Cardiac muscle cell (in vitro differentiated cells and primary cell): ENCODE results near the gene APIP. TPM values are rescaled to one million over a fixed set of nuclear protein-coding genes. Genes with fewer than 3 reads are reported as not detected.

Source experiments
- DNase-seq, 2 donors: peaks; one replicate each; pipeline versions ENCODE4 v3.0.0 to v3.0.0-alpha.2; 2010 to 2017; ENCODE audit warnings: low read depth in 1 of 2, low spot score in 1 of 2
- H3K27ac ChIP-seq: fragments of 200-600 bp; sonication (generic); 2 replicates; pipeline ENCODE4 v1.5.1; 2016
- H3K27me3 ChIP-seq: fragments of 200-600 bp; sonication (generic); 2 replicates; pipeline ENCODE4 v1.6.0; 2016; ENCODE audit warnings: control low read depth
- H3K36me3 ChIP-seq: fragments of 200-600 bp; sonication (generic); 2 replicates; pipeline ENCODE4 v1.5.1; 2016; ENCODE audit warnings: control low read depth
- H3K4me1 ChIP-seq: fragments of 200-600 bp; sonication (generic); 2 replicates; pipeline ENCODE4 v1.8.1; 2017; ENCODE audit warnings: low read depth, mild to moderate bottlenecking, mixed run types
- H3K4me3 ChIP-seq: fragments of 200-600 bp; sonication (generic); 2 replicates; pipeline ENCODE4 v1.5.1; 2016; ENCODE audit warnings: mild to moderate bottlenecking
- H3K9me3 ChIP-seq: fragments of 200-600 bp; sonication (generic); 2 replicates; pipeline ENCODE4 v1.5.1; 2017; ENCODE audit warnings: low read depth, mild to moderate bottlenecking, control low read depth
- polyA plus RNA-seq: library from polyadenylated mRNA; unstranded; fragments of >200 nt; fragmentation: Nextera tagmentation; extraction: Ambion mirVana; gene quantifications from 2 replicates; pipeline ENCODE4 v1.2.1, GENCODE V29; 2016
- total RNA-seq: library from RNA; depleted of rRNA; stranded (reverse); fragments of >200 nt; gene quantifications from 2 replicates; pipeline ENCODE4 v1.2.3, GENCODE V29; 2016
- TF ChIP-seq, protein P1 (sequence below): IDR thresholded peaks from 2 replicates; pipeline ENCODE4 v1.5.1; 2012; ENCODE audit warnings: low read depth, mild to moderate bottlenecking, low read length

Gene APIP
- total and polyA plus RNA-seq, 2 experiments from 2014 or later, result 18.3 to 29.2 TPM

DNA sequence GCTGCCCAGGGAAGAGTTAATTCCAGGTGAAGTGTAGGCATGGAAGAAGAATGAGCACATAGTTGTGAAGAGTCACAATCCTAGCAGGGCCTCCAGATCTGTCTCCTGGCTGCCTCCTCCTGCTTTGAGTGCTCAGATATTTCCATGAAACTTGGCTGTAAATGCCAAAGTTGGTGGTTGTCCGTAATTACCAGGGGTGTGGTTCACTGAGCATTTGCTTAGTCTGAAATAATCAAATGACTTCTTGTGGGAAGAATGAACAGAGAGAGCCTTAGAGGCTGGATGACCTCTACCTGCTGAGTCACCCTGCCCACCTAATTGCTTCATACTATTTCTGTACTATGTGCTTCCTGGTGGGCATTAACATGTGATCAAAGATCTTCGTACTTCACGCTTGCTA is 50.9 kb downstream of the APIP start:
- DNase-seq, result no peak
- H3K4me3 ChIP-seq, result no peak overlapping the region
- H3K27me3 ChIP-seq, result no peaks in the 10 kb centered on the region
- no peaks in the 10 kb centered on the region for H3K36me3 ChIP-seq
- TF ChIP-seq, protein P1, sequence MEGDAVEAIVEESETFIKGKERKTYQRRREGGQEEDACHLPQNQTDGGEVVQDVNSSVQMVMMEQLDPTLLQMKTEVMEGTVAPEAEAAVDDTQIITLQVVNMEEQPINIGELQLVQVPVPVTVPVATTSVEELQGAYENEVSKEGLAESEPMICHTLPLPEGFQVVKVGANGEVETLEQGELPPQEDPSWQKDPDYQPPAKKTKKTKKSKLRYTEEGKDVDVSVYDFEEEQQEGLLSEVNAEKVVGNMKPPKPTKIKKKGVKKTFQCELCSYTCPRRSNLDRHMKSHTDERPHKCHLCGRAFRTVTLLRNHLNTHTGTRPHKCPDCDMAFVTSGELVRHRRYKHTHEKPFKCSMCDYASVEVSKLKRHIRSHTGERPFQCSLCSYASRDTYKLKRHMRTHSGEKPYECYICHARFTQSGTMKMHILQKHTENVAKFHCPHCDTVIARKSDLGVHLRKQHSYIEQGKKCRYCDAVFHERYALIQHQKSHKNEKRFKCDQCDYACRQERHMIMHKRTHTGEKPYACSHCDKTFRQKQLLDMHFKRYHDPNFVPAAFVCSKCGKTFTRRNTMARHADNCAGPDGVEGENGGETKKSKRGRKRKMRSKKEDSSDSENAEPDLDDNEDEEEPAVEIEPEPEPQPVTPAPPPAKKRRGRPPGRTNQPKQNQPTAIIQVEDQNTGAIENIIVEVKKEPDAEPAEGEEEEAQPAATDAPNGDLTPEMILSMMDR, result no peak
- H3K27ac ChIP-seq, result no peak overlapping the region
- H3K9me3 ChIP-seq, result no peaks in the 10 kb centered on the region
- no peaks in the 10 kb centered on the region for H3K4me1 ChIP-seq

- Histone ChIP-seq H3K27me3 (no peaks in the 10 kb centered on the region), H3K4me3 (no peak overlapping the region), H3K9me3 (no peaks in the 10 kb centered on the region), H3K27ac (no peak overlapping the region), H3K36me3 (no peaks in the 10 kb centered on the region), H3K4me1 (peaks cover 3% of the 10 kb centered on the region)
- no peak for DNase-seq
- TF ChIP-seq, protein P1, result no peak
Observed at GRCh38 chr11:34864424-34864823, 51.8 kb downstream of the APIP start.

DNA sequence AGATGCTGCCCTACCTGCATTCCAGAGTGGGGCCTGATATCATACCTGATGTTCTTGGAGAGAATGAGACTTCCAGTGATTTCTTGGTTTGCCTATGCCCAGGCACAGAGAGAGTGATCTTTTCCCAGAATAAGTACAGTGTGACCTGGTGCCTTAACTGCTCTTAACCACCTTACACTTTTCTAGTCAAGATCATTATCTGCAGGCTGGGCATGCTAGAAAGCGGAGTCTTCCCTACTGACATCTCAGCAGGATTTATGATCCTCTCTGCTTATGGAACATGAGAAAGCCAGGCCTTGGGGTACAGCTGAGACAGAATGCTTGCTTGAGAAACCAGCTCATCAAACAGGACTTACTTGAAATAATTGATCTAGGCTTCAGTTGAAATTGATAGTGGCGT is 53.1 kb downstream of the APIP start:
- Histone ChIP-seq H3K4me3 (no peak overlapping the region), H3K9me3 (no peaks in the 10 kb centered on the region), H3K4me1 (peaks cover 3% of the 10 kb centered on the region), H3K36me3 (no peaks in the 10 kb centered on the region), H3K27me3 (no peaks in the 10 kb centered on the region), H3K27ac (no peak overlapping the region)
- no peak for DNase-seq
- TF ChIP-seq, protein P1, result no peak

GRCh38 chr11:34860518-34860917 is 55.7 kb downstream of the APIP start:
- Histone ChIP-seq H3K36me3 (no peaks in the 10 kb centered on the region), H3K9me3 (no peaks in the 10 kb centered on the region), H3K4me3 (no peak overlapping the region), H3K4me1 (peaks cover 3% of the 10 kb centered on the region), H3K27me3 (no peaks in the 10 kb centered on the region), H3K27ac (no peak overlapping the region)
- TF ChIP-seq, protein P1, result no peak
- DNase-seq, result no peak

DNA sequence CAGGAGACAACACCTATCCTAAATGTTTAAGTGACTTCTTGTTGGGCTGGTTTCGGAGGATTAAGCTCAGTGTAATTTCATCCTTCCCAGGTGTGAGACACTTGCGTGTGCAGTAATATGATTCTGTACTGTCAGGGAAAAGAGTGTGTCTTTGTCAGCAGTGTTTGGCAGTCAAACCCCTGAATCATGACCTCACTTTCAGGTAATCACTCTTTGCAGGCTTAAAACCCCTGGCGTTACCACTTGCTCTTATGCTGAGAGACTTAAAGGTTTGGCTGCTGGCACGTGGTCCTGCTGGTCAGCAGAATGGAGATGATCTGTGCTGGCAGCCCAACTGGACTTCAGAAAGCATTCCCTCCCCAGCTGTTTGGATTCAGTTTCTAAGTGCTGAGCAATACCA is 56.1 kb downstream of the APIP start:
- DNase-seq, result no peak
- Histone ChIP-seq H3K36me3 (no peaks in the 10 kb centered on the region), H3K4me1 (peaks cover 3% of the 10 kb centered on the region), H3K9me3 (no peaks in the 10 kb centered on the region), H3K4me3 (no peak overlapping the region), H3K27me3 (no peaks in the 10 kb centered on the region), H3K27ac (no peak overlapping the region)
- TF ChIP-seq, protein P1, result no peak

- Histone ChIP-seq H3K27me3 (no peaks in the 10 kb centered on the region), H3K4me3 (no peak overlapping the region), H3K36me3 (no peaks in the 10 kb centered on the region), H3K4me1 (peaks cover 3% of the 10 kb centered on the region), H3K27ac (no peak overlapping the region), H3K9me3 (no peaks in the 10 kb centered on the region)
- TF ChIP-seq, protein P1, result no peak
- DNase-seq, result no peak
Observed at GRCh38 chr11:34859496-34859895, 56.7 kb downstream of the APIP start.
